HG02840 (cell line): Measurements from ENCODE around the gene HNRNPA0.
A peak's percentile ranks its signal among the peaks of the same experiment; 100 is the strongest.
"Not testable (repeated sequence)": the region's sequence is repeated elsewhere in the genome, so short reads cannot be mapped to it uniquely, and the experiment has no call there.

ENCODE experiments used
- ATAC-seq: cut with Tn5 transposase; IDR thresholded peaks from one replicate; pipeline ENCODE4 v1.9.1; 2021; ENCODE audit warnings: mild to moderate bottlenecking, moderate library complexity, moderate number of reproducible peaks; ENCODE audit not compliant: unreplicated experiment, low FRiP score

HNRNPA0 gene

GRCh38 chr5:137754188-137754960, at the start of gene HNRNPA0:
TSS of gene HNRNPA0 (minus strand) at chr5:137754363. CDS start at chr5:137754066, 297 bp downstream.
- peak; percentile 84 for ATAC-seq

- ATAC-seq: no peak
Observed at GRCh38 chr5:137802282-137803210, 48.4 kb upstream of the HNRNPA0 start.

GRCh38 chr5:137800700-137801411, 46.7 kb upstream of the HNRNPA0 start:
- no peak for ATAC-seq

- no peak for ATAC-seq
Observed at GRCh38 chr5:137796279-137796678, 42.1 kb upstream of the HNRNPA0 start.

GRCh38 chr5:137794863-137795262, 40.7 kb upstream of the HNRNPA0 start:
- ATAC-seq: no peak

GRCh38 chr5:137792303-137792702, 38.1 kb upstream of the HNRNPA0 start:
- no peak for ATAC-seq

- ATAC-seq: no peak
Observed at GRCh38 chr5:137791799-137792198, 37.6 kb upstream of the HNRNPA0 start.

- no peak for ATAC-seq
Observed at GRCh38 chr5:137791387-137791786, 37.2 kb upstream of the HNRNPA0 start.

GRCh38 chr5:137788560-137788959, 34.4 kb upstream of the HNRNPA0 start:
- not testable (repeated sequence) for ATAC-seq

GRCh38 chr5:137782984-137783536, 28.9 kb upstream of the HNRNPA0 start:
- ATAC-seq: no peak

GRCh38 chr5:137782055-137782454, 27.9 kb upstream of the HNRNPA0 start:
- ATAC-seq: no peak

GRCh38 chr5:137778772-137779564, 24.8 kb upstream of the HNRNPA0 start:
- no peak for ATAC-seq

- ATAC-seq: not testable (repeated sequence)
Observed at GRCh38 chr5:137767937-137768336, 13.8 kb upstream of the HNRNPA0 start.

- ATAC-seq: no peak
Observed at GRCh38 chr5:137761566-137761965, 7.4 kb upstream of the HNRNPA0 start.

- no peak for ATAC-seq
Observed at GRCh38 chr5:137760719-137761516, 6.8 kb upstream of the HNRNPA0 start.

- ATAC-seq: no peak
Observed at GRCh38 chr5:137760294-137760693, 6.1 kb upstream of the HNRNPA0 start.

- ATAC-seq: no peak
Observed at GRCh38 chr5:137758715-137759306, 4.6 kb upstream of the HNRNPA0 start.

GRCh38 chr5:137758121-137758520, 4.0 kb upstream of the HNRNPA0 start:
- ATAC-seq: no peak
